ENCODE data around the gene ZCCHC4. TPM values are rescaled to one million over a fixed set of nuclear protein-coding genes. Genes with fewer than 3 reads are reported as not detected.

ZCCHC4 gene
- polyA plus RNA-seq, 1 donor (not counting 4 experiments of a cell fraction or from before 2014, with no cell fraction given), result 10.8 TPM

- Histone ChIP-seq H3K27ac (ENCODE audit: control insufficient read depth, insufficient read depth, low read length) (no peak overlapping the region), H4K20me1 (ENCODE audit: control insufficient read depth, extremely low read depth, insufficient read depth, low read length) (no peaks in the 10 kb centered on the region), H2AFZ (ENCODE audit: control insufficient read depth, low read length) (no peak overlapping the region), H3K27me3 (ENCODE audit: control insufficient read depth, extremely low read depth, insufficient read depth, low read length) (no peaks in the 10 kb centered on the region), H3K4me1 (ENCODE audit: control insufficient read depth, extremely low read depth, insufficient read depth, low read length) (no peaks in the 10 kb centered on the region), H3K9me3 (ENCODE audit: control insufficient read depth, low read depth, low read length) (no peaks in the 10 kb centered on the region), H3K9me1 (ENCODE audit: control insufficient read depth, extremely low read depth, insufficient read depth, low read length) (no peaks in the 10 kb centered on the region), H3K4me3 (ENCODE audit: control insufficient read depth in 2 of 3, extremely low read depth in 1 of 3, insufficient read depth in 2 of 3, low read depth in 1 of 3, low read length in 3 of 3) (no peak overlapping the region), H3K9ac (ENCODE audit: control insufficient read depth, extremely low read depth, insufficient read depth, low read length) (no peak overlapping the region), H3K4me2 (ENCODE audit: control insufficient read depth, extremely low read depth, insufficient read depth, low read depth, low read length) (no peak overlapping the region), H3K79me2 (ENCODE audit: control insufficient read depth, insufficient read depth, low read length) (no peaks in the 10 kb centered on the region), H3K36me3 (ENCODE audit: control insufficient read depth in 2 of 2, extremely low read depth in 1 of 2, insufficient read depth in 2 of 2, low read length in 2 of 2) (no peaks in the 10 kb centered on the region)
- FAIRE-seq (peak; percentile 41), DNase-seq (ENCODE audit: low read depth, low spot score) (no peak)
- dilution Hi-C loops (cut with MboI; ENCODE audit: extremely low pct_ligation_motif_present, low sequenced_read_pairs), result no loop called here
- TF ChIP-seq CTCF (optimal IDR thresholded peaks at IDR 0.05 in 1 of 3, IDR thresholded peaks at IDR 0.05 in 1 of 3, conservative IDR thresholded peaks at IDR 0.05 in 1 of 3; ENCODE audit: extremely low read depth in 1 of 3, insufficient read depth in 2 of 3, low read length in 3 of 3), result no peak
Observed at GRCh38 chr4:25358515-25359275, 46.1 kb downstream of the ZCCHC4 start.

- dilution Hi-C loops (cut with MboI; ENCODE audit: extremely low pct_ligation_motif_present, low sequenced_read_pairs), result no loop called here
- DNase-seq (ENCODE audit: low read depth, low spot score), result no peak
- Histone ChIP-seq H2AFZ (ENCODE audit: control insufficient read depth, low read length) (no peak overlapping the region), H3K9me3 (ENCODE audit: control insufficient read depth, low read depth, low read length) (no peaks in the 10 kb centered on the region), H3K79me2 (ENCODE audit: control insufficient read depth, insufficient read depth, low read length) (no peaks in the 10 kb centered on the region), H3K4me3 (ENCODE audit: control insufficient read depth in 2 of 3, extremely low read depth in 1 of 3, insufficient read depth in 2 of 3, low read depth in 1 of 3, low read length in 3 of 3) (no peak overlapping the region), H3K4me1 (ENCODE audit: control insufficient read depth, extremely low read depth, insufficient read depth, low read length) (no peaks in the 10 kb centered on the region), H3K9me1 (ENCODE audit: control insufficient read depth, extremely low read depth, insufficient read depth, low read length) (no peaks in the 10 kb centered on the region), H3K4me2 (ENCODE audit: control insufficient read depth, extremely low read depth, insufficient read depth, low read depth, low read length) (no peak overlapping the region), H3K36me3 (ENCODE audit: control insufficient read depth in 2 of 2, extremely low read depth in 1 of 2, insufficient read depth in 2 of 2, low read length in 2 of 2) (no peaks in the 10 kb centered on the region), H3K27me3 (ENCODE audit: control insufficient read depth, extremely low read depth, insufficient read depth, low read length) (no peaks in the 10 kb centered on the region), H4K20me1 (ENCODE audit: control insufficient read depth, extremely low read depth, insufficient read depth, low read length) (no peaks in the 10 kb centered on the region), H3K27ac (ENCODE audit: control insufficient read depth, insufficient read depth, low read length) (no peak overlapping the region), H3K9ac (ENCODE audit: control insufficient read depth, extremely low read depth, insufficient read depth, low read length) (no peak overlapping the region)
- no peak for FAIRE-seq
- TF ChIP-seq CTCF (optimal IDR thresholded peaks at IDR 0.05 in 1 of 3, IDR thresholded peaks at IDR 0.05 in 1 of 3, conservative IDR thresholded peaks at IDR 0.05 in 1 of 3; ENCODE audit: extremely low read depth in 1 of 3, insufficient read depth in 2 of 3, low read length in 3 of 3) (no peak), EZH2 (IDR thresholded peaks at IDR 0.05; ENCODE audit: low read length) (no peak)
Observed at GRCh38 chr4:25361253-25361652, 48.7 kb downstream of the ZCCHC4 start.

Measured in keratinocyte (primary cell).